Stimulated activated CD8-positive, alpha-beta memory T cell treated with anti-CD3 and anti-CD28 coated beads, Interleukin-4, amount 100 ng/mL, for 48 hours (primary cell): ENCODE data around the gene DNAH2.
"Not testable (repeated sequence)": the region's sequence is repeated elsewhere in the genome, so short reads cannot be mapped to it uniquely, and the experiment has no call there.

ENCODE experiments used
- DNase-seq: peaks from one replicate; pipeline ENCODE4 v3.0.0-alpha.2; 2020

DNAH2 gene

DNA sequence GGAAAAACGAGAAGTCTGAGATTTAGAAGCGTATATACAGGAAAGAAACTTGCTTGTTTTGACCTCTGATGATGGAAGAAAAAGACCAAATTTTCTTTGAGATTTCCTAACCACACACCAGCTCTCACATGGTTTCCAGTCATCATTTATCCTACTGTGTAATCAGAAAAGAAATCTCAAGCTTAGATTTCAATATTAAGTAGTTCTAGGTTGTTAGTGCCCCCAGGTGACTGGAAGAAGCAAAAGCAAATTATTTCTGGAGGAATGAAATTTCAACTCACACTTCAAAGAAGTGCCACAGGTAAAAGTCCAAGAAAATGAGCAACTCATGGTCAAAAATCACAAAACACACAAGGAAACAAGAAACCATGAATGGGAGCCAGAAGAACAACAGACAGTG, 64.7 kb downstream of the DNAH2 start:
- no peak for DNase-seq

DNA sequence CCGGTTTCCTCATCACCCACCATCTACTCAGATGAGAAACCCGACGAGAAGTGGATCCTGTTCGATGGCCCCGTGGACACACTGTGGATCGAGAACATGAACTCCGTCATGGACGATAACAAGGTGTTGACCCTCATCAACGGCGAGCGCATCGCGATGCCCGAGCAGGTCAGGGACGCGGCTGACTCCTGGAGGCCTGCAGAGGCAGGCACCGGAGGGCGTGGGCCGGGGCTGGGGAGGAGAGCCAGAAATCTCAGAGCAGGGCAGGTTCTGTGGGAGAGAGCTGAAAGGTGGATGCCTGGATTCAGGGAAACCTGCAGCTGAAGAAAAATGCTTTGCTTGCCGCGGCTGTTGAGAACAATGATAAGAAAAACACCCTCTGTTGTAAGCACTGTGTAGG, 69.3 kb downstream of the DNAH2 start:
- no peak for DNase-seq

DNA sequence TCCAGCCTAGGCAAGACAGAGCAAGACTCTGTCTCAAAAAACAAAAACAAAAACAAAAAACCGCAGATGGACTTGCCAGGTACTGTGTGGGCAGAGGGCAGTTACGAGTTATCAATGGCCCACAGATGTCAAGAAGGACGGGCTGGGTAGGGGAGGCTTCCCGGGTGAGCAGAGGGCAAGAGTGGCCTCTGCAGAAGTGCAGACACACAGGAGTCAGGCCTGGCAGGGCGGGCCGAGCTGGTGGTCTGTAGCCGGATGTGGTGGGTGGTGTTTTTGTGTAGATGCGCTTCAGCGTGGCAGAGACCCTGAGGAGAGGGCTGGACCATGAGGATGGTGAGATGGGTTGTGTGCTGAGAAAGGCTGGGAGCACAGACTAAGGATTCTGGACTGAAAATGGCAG, 71.6 kb downstream of the DNAH2 start:
- DNase-seq: no peak

DNA sequence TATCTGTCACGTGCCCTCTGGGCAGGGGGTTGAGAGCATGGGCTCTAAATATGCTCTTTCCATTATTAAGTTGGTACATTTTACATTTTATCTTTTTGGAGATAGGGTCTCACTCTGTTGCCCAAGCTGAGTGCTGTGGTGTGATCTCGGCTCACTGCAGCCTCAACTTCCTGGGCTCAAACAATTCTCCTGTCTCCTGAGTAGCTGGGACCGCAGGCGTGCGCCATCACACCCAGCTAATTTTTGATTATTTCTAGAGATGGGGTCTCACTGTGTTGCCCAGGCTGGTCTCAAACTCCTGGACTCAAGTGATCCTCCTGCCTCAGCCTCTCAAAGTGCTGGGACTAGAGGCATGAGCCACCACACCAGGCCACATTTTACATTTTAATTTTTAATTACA, 72.6 kb downstream of the DNAH2 start:
- DNase-seq: no peak

DNA sequence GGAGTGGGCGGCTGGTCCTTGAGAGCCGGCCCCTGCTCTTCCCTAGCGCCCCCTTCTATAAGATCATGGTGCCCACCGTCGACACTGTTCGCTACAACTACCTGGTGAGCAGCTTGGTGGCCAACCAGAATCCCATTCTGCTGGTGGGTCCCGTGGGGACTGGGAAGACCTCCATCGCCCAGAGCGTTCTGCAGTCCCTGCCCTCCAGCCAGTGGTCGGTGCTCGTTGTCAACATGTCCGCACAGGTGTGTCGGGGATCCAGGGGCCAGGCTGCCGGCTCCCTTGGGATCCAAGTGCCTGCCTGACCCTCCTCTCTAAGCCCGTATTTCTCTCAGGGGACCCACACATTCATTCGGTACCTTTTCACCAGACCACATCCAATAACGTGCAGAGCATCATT, 75.1 kb downstream of the DNAH2 start:
- DNase-seq: no peak

DNA sequence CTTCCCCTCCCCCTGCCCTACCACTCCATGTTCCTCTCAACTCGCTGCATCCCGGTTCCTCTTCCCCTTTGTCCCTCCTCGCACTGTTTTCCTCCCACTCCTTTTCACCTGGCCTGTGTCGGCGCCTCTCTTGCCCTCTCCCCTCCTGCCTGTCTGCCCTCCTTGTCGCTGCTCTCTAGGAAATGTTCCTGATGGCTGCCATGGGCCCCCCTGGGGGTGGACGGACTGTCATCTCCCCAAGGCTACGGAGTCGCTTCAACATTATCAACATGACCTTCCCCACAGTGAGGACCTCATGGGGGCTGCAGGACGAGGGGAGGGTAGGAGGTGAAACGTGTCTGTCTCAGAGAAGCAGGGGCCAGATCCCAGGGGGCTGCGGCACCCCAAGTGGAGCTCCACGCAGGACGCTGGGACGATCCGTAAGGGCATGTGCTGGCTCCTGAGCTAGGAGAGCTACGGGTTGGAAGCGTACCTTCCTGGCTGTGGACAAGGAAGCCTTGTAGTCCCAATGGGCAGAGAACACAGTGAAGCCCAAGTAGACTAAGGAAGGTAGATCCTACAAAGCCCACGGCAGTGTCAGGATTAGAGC, 76.6 kb downstream of the DNAH2 start:
- DNase-seq: no peak

DNA sequence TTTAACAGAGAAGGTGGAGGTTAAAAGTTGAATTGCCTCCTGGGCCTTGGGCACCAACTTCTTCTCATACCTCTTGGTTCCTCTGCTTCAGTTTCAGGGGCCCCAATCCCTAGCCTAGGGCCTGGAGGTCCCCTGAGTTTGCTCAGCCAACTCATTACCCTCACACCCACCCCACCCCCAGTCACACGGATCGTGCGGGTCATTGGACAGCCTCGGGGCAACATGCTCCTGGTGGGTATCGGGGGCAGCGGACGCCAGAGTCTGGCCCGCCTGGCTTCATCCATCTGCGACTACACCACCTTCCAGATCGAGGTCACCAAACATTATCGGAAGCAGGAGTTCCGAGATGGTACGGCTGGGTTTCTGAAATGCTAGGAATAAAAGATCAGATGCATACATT, 80.4 kb downstream of the DNAH2 start:
- no peak for DNase-seq

DNA sequence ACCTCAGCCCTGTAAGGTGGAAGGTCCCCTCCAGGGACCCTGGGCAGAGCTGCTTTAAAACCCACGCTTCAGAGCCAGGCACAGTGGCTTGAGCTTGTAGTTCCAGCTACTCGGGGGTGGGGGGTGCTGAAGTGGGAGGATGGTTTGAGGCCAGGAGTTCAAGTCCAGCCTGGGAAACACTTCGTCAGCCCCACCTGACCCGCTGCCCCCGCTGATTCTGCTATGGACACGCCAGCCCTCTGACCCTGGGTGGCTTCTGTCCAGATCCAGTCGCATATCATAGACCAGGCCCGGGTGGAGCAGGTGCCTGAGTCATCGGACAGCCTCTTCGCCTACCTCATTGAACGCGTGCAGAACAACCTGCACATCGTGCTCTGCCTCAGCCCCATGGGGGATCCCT, 81.3 kb downstream of the DNAH2 start:
- no peak for DNase-seq

DNA sequence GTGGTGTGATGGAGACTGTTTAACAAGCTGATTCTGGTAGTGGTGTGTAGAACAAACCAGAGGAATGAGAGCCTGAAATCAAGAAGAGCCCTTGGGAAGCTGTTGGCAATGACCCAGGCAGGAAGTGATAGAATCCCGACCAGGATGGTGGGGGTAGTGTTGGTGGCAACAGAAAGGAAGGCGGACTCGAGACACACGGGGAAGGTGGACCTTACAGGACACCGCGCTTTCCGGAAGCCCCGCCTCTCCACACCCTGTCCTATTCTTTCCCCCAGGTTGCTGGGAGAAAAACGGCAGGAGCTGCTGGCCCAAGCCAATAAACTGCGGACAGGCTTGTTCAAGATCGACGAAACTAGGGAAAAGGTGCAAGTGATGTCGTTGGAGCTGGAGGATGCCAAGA, 86.4 kb downstream of the DNAH2 start:
- DNase-seq: no peak

DNA sequence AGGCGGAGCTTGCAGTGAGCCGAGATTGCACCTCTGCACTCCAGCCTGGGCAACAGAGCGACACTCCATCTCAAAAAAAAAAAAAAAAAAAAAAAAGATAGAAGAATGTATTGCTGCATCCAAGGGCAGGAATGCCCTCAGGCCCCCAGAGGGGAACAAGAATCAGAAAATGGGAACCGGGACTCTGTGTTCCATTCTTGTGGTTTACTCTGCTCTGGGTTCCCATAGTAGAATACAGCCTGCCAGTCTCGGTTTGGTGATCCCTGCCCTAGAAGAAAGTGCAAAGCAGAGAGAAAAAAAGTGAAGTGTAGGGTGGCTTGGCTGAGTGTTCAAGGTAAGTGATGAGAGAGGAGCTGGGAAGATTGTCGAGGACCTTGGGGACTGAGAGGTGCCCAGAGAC, 89.0 kb downstream of the DNAH2 start:
- DNase-seq: no peak

DNA sequence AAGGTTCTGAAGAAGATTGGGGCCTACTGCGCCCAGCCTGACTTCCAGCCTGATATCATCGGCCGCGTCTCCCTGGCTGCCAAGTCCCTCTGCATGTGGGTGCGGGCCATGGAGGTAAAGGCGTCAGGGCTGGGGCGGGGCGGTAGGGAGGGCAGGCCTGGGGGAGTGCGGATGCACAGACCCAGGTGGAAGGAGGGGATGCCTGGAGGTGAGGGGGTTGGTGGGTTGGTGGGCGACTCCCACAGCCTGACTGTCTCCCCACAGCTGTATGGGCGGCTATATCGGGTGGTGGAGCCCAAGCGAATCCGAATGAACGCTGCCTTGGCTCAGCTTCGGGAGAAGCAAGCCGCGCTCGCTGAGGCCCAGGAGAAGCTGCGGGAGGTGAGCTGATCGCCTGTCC, 89.7 kb downstream of the DNAH2 start:
- no peak for DNase-seq

DNA sequence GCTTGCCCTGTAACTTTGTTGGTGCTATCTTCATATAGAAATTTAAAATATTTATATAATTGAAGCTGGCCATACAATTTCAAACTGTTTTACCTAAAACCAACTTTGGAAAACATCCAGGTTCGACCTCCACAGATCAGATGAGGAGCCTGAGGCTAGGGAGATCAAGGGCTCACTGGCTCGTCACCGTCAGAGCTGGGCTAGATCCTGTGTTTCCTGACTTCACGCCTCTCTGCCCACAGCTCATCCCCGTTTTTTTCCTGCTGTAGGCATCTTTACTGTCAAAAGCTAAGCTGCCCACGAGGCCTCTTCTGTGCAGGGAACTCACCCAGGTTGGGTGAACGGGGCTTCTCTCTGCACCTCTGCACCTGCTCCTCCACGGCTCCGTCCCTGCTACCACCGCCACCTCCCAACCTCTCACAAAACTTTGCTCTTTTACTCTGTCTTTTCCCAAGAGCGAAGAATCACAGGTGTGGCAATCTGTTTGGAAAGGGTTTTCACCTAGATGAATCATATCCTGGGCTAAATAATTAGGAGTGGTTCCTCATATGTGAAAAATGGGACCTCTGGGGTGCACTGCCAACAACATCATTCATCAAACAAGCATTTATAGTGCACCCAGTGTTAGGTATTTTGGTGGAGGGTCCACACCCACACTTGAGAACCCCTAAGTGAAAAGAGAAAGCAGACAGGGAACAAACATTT, 91.7 kb downstream of the DNAH2 start:
- DNase-seq: no peak

DNA sequence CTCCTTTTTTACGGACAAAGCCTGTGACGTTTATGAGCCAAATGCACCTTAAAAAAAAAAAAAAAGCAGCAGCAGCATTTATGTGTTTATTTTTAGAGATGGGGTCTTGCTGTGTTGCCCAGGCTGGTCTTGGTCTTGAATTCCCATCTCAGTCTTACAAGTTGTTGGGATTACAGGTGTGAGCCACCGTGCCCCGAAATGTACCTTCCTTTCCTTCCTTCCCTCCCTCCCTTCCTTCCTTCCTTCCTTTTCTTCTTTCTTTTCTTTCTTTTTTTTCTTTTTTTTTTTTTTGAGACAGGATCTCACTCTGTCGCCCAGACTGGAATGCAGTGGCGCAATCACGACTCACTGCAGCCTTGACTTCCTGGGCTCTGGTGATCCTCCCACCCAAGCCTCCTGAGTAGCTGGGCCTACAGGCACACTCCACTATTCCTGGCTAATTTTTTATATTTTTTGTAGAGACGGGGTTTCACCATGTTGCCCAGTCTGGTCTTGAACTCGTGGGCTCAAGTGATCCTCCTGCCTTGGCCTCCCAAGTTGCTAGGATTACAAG, 92.3 kb downstream of the DNAH2 start:
- not testable (repeated sequence) for DNase-seq

DNA sequence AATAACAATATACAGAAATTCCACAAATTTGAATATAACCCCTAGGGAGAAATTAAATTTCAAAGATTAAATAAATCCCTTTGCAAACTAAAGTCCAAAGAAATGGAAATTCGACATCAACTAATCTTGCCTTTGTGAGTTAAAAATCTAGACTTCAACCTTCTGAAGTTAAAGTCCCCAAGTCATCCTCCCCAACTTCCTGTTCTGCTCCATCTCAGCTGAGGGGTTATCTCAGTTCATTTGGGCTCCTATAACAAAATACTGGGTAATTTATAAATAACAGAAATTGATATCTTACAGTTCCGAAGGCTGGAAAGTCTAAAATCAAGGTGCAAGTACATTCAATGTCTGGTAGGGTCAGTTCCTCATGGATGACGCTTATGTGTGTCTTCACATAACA, 93.7 kb downstream of the DNAH2 start:
- DNase-seq: no peak

DNA sequence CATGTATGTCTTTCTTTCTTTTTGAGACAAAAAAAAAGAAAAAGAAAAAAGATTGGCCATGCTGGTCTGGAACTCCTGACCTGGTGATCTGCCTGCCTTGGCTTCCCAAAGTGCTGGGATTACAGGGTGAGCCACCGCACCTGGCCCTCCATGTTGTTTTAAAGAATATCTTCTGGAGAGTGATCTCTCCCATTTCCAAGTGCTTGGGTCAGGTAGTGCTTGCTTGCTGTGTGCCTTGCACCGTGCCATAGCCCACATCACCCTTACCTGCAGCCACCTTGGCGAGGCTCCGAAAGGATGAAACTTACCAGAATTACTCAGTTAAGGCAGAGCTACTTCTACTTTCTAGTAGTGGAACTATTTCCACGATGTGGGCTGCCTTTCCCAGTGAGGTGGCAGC, 97.4 kb downstream of the DNAH2 start:
- DNase-seq: no peak

DNA sequence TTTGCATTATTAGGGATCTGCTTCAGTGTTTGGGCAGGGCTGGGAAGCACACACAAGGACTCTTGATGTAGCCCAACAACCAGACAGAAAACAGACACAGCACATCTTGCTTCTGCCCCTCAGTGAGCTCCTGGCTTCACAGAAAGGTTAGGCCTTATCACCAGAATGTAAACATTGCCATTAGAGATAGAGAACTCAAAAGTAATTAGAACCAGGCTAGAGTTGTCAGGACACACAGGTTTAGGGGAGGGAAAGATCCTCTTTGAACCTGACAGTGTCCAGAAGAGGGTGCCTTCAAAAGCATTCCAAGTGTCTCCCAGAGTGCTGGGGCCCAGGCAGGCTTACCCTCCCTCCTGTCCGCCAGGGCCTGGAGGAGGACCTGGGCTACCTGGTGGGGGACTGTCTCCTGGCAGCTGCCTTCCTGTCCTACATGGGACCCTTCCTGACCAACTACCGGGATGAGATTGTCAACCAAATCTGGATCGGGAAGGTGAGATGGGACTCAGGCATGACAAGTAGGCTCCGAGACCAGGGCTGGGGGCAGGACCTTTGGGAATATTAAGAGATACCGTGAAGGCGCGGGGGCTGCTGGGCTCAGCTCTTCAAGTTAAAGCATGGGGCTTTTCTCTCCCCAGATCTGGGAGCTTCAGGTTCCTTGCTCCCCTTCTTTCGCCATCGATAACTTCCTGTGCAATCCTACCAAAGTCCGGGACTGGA, 99.5 kb downstream of the DNAH2 start:
- no peak for DNase-seq

DNA sequence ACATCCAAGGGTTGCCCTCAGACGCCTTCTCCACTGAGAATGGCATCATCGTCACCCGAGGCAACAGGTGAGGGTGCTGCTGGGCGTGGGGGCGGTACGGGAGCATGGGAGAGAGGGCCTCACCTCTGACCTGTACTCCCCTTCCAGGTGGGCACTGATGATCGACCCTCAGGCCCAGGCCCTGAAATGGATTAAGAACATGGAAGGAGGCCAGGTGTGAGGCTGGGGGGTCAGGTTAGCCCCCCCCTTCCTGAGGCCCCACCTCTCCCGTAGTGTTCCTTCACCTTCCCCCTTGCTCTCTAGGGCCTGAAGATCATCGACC, 100.1 kb downstream of the DNAH2 start:
- no peak for DNase-seq

DNA sequence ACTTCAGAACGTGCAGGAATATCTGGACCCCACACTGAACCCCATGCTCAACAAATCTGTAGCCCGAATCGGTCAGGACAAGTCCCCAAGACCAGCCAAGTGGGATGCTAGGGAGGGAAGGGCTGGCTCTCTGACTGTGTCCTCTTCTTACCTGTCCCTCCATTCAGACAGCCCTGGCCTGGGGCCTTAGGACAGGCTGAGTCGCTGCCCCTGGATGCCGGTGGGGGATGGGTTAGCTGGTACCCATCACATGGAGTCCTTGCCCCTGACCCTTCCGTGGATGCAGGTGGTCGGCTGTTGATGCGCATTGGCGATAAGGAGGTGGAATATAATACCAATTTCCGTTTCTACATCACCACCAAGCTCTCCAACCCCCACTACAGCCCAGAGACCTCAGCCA, 100.5 kb downstream of the DNAH2 start:
- no peak for DNase-seq

DNA sequence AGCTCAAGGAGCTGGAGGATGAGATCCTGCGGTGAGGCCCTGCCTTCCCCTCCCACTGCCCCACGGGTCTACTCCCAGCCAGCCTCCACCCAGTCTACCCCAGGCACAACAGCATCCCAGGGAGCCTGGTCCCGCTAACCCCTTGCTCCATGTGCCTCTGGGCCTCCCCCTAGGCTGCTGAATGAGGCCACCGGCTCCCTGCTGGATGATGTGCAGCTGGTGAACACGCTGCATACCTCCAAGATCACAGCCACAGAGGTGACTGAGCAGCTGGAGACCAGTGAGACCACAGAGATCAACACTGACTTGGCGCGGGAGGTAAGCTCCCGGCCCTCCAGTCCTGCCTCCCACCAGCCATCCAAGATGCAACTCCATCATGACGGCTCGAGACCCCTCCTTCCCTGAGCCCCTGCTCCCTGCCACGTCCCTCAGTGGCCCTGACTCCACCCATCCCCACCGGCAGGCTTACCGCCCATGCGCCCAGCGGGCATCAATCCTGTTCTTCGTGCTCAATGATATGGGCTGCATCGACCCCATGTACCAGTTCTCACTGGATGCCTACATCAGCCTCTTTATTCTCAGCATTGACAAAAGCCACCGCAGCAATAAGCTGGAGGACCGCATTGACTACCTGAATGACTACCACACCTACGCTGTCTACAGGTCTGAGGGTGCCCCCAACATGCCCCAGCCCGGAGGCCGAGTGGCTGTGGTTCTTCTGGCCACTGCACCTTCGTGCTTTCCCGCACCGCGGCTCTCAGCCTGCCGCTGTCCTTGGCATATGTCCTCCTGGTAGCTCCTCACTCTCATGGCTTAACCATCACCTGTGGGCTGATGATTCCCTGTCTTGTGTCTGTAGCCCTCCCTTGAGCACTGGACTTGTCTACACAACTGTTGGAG, 101.5 kb downstream of the DNAH2 start:
- no peak for DNase-seq

DNA sequence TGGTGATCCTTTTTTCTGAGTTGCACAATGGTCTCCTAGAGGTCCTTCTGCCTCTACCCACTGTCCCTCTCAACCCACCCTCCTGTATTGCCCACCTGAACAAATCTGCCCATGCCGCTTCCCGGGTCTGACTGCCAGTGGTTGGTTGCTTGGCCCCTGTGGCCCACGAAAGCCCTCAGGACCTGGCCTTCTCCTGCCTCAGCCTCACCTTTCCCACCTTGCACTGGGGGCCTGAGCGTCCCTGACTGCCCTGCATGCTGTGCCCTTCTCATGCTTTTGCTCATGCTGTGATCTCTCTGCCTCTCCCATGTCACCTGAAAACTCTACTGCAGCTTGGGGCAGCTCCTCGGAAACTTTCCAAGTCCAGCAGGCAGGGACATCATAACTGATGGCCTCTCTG, 102.7 kb downstream of the DNAH2 start:
- DNase-seq: no peak

DNA sequence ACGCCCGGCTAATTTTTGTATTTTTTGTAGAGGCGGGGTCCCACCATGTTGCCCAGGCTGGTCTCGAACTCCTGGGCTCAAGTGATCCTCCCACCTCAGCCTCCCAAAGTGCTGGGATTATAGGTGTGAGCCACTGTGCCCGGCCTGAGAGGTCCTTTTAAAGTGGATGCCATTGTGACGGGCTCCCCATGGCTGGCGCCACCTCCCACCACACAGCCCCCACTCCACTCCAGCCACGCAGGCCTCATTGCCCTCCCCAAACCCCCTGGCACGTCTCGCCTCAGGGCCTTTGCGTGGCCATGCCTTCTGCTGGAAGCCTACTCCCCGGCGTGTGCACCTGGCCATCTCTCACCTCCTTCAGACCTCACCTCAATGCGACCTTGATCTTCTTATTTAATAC, 104.6 kb downstream of the DNAH2 start:
- no peak for DNase-seq

DNA sequence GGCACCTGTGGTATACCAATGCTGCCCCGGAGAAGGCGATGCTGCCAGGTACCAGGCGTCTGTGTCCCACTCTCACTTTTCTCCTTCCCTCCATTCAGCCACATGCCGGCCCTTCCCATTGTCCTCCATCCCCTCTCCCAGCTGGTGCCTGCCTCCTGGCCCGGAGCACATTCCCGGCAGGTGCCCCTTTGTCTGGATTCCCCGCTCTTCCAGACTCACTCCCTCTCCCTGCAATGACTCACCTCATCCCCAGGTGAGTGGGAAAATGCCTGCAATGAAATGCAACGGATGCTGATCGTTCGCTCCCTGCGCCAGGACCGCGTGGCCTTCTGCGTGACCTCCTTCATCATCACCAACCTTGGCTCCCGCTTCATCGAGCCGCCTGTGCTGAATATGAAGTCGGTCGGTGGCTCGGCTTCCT, 106.0 kb downstream of the DNAH2 start:
- no peak for DNase-seq
